ENCODE data around the gene CHI3L1. TPM values are rescaled to one million over a fixed set of nuclear protein-coding genes. Genes with fewer than 3 reads are reported as not detected.

The CHI3L1 gene
- total RNA-seq, 1 donor from 2014 or later: not detected

DNA sequence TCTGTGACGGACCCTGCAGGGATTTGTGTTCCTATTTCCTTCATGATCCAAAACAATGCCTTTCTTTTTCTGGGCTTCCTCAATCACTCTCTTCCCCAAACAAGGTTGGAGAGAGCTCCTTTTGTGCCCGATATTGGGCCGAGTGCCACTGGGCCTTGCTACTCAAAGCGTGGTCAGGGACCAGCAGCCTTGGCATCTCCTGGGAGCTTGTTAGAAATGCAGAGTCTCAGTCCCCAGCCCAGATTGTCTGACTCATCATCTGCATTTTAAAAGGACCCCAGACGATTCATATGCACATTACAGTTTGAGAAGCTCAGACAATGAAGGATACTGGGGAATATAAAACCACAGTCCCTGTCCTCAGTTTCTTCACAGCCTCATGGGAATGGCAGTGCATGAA, 39.1 kb downstream of the CHI3L1 start:
- Mint-ChIP-seq H3K4me3 (ENCODE audit: unreplicated experiment) (no peak overlapping the region), H3K4me1 (ENCODE audit: unreplicated experiment) (peaks cover 4% of the 10 kb centered on the region), H3K27ac (ENCODE audit: unreplicated experiment) (no peak overlapping the region), H3K27me3 (ENCODE audit: unreplicated experiment) (peaks cover 16% of the 10 kb centered on the region), H3K9me3 (ENCODE audit: unreplicated experiment) (no peaks in the 10 kb centered on the region), H3K36me3 (ENCODE audit: unreplicated experiment) (no peaks in the 10 kb centered on the region)
- TF ChIP-seq CTCF (IDR thresholded peaks at IDR 0.05): no peak
- no peak for DNase-seq (ENCODE audit: extremely low spot score, unreplicated experiment)

DNA sequence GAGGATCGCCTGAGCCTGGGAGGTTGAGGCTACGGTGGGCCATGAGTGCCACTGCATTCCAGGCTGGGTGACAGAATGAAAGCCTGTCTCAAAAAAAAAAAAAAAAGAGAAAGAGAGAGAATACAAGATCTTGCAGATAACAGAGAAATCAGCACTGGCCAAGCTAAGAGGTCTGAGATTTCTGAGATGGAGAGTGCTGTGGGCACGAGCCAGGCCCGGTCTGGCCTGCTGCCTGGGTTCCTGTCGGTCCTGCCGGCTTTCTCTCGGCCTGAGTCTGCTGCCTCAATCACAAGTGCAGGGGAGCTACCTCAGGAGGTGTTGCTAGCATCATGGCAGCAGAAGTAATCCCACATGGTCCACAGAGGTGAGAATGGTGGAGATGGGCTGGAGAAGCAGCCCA, 40.0 kb downstream of the CHI3L1 start:
- Mint-ChIP-seq H3K4me1 (ENCODE audit: unreplicated experiment) (no peaks in the 10 kb centered on the region), H3K27me3 (ENCODE audit: unreplicated experiment) (peaks cover 16% of the 10 kb centered on the region), H3K36me3 (ENCODE audit: unreplicated experiment) (no peaks in the 10 kb centered on the region), H3K9me3 (ENCODE audit: unreplicated experiment) (no peaks in the 10 kb centered on the region), H3K4me3 (ENCODE audit: unreplicated experiment) (no peak overlapping the region), H3K27ac (ENCODE audit: unreplicated experiment) (no peak overlapping the region)
- no peak for TF ChIP-seq CTCF (IDR thresholded peaks at IDR 0.05)
- no peak for DNase-seq (ENCODE audit: extremely low spot score, unreplicated experiment)

DNA sequence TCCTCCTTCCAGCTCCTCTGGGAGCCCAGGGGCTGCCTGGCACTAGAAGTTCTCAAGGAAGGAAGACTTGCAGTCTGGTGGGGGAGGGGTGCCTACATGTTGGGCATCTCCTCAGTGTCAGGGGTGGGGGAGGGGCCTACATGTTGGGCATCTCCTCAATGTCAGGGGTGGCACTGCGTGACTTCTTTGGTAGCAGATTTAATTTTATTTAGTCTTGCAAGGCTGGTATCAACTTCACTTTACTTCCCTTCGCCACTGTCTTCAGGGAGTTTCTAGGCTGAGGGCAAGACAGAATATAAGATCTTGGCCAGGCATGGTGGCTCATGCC, 40.5 kb downstream of the CHI3L1 start:
- Mint-ChIP-seq H3K36me3 (ENCODE audit: unreplicated experiment) (no peaks in the 10 kb centered on the region), H3K27me3 (ENCODE audit: unreplicated experiment) (peaks cover 16% of the 10 kb centered on the region), H3K4me1 (ENCODE audit: unreplicated experiment) (no peaks in the 10 kb centered on the region), H3K4me3 (ENCODE audit: unreplicated experiment) (no peak overlapping the region), H3K9me3 (ENCODE audit: unreplicated experiment) (no peaks in the 10 kb centered on the region), H3K27ac (ENCODE audit: unreplicated experiment) (no peak overlapping the region)
- no peak for DNase-seq (ENCODE audit: extremely low spot score, unreplicated experiment)
- TF ChIP-seq CTCF (IDR thresholded peaks at IDR 0.05): no peak

GRCh38 chr1:203145321-203146041, 41.0 kb downstream of the CHI3L1 start:
- TF ChIP-seq CTCF (IDR thresholded peaks at IDR 0.05): no peak
- Mint-ChIP-seq H3K27ac (ENCODE audit: unreplicated experiment) (no peak overlapping the region), H3K36me3 (ENCODE audit: unreplicated experiment) (no peaks in the 10 kb centered on the region), H3K4me1 (ENCODE audit: unreplicated experiment) (no peaks in the 10 kb centered on the region), H3K4me3 (ENCODE audit: unreplicated experiment) (no peak overlapping the region), H3K9me3 (ENCODE audit: unreplicated experiment) (no peaks in the 10 kb centered on the region), H3K27me3 (ENCODE audit: unreplicated experiment) (peaks cover 16% of the 10 kb centered on the region)
- DNase-seq (ENCODE audit: extremely low spot score, unreplicated experiment): no peak

DNA sequence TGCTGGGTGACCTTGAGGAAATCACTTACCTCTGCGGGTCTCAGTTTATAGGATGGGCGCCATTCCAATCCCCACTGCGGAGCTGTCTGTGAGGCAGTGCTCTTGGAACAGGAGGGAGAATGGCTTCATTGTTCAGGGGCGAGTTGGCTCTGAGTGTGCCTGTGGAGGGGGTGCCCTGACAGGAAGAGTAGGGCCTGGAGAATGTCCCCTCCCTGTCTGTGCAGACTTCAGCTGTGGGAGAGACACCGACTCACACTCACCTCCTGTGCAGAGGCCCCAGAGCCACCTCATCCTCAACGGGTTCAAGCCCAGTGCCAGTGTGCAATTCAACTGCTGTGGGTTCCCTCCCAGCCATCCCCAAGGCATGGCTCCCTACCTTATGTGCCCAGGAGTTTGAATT, 41.8 kb downstream of the CHI3L1 start:
- peaks cover 16% of the 10 kb centered on the region for H3K27me3 Mint-ChIP-seq (ENCODE audit: unreplicated experiment)
- no peak for TF ChIP-seq CTCF (IDR thresholded peaks at IDR 0.05)
- no peak overlapping the region for H3K27ac Mint-ChIP-seq (ENCODE audit: unreplicated experiment)
- no peaks in the 10 kb centered on the region for H3K4me1 Mint-ChIP-seq (ENCODE audit: unreplicated experiment)
- no peaks in the 10 kb centered on the region for H3K9me3 Mint-ChIP-seq (ENCODE audit: unreplicated experiment)
- DNase-seq (ENCODE audit: extremely low spot score, unreplicated experiment): no peak
- no peak overlapping the region for H3K4me3 Mint-ChIP-seq (ENCODE audit: unreplicated experiment)
- no peaks in the 10 kb centered on the region for H3K36me3 Mint-ChIP-seq (ENCODE audit: unreplicated experiment)
